Measurements from ENCODE around the gene UPK3B. TPM values are rescaled to one million over a fixed set of nuclear protein-coding genes. Genes with fewer than 3 reads are reported as not detected.
A peak's percentile ranks its signal among the peaks of the same experiment; 100 is the strongest.
"Not testable (repeated sequence)": the region's sequence is repeated elsewhere in the genome, so short reads cannot be mapped to it uniquely, and the experiment has no call there.

Gene UPK3B
- total and polyA plus RNA-seq, 10 of the 15 experiments (the other 5 are each of a cell fraction or from before 2014, with no cell fraction given), result 0.16 to 0.72 (median 0.27) TPM; not detected in 5

DNA sequence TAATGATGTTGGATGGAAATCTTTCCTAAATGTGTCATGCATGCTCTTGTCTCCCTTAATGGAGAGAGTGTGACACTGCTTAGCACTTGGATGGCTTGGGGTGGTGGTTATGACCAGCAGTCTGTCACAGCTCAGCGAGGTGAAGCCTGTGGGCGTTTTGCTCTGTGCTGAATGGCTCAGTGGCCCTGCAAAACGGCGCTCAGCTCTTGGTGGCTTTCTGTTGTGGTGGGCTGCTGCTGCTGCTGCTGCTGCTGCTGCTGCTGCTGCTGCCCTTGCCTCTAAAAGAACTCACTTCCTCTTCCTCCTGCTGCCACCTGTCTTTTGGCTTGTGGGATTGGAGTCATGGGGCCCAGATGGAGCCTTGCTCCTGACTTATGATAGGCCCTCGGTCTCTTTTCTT is 23.7 kb upstream of the UPK3B start:
- H4K20me1 ChIP-seq (ENCODE audit: control insufficient read depth, insufficient read depth); H3K36me3 ChIP-seq (ENCODE audit: control insufficient read depth in 2 of 2, insufficient read depth in 2 of 2, low read length in 1 of 2); H3K9ac ChIP-seq (ENCODE audit: control insufficient read depth, insufficient read depth, low read length); DNase-seq (ENCODE audit: low read depth, low spot score); H2AFZ ChIP-seq (ENCODE audit: control insufficient read depth, low read depth, low read length); H3K4me1 ChIP-seq (ENCODE audit: control insufficient read depth, insufficient read depth, low read length); H3K9me3 ChIP-seq (replicated peaks; ENCODE audit: control insufficient read depth, insufficient read depth, low read length); intact Hi-C loops (cut with micrococcal nuclease; ENCODE audit: unreplicated experiment); H3K4me3 ChIP-seq; SMC1A ChIA-PET (ENCODE audit: uncharacterized antibody, unreplicated experiment); in situ Hi-C loops (cut with MboI); H3K27me3 ChIP-seq (replicated peaks in 1 of 2; ENCODE audit: control insufficient read depth in 2 of 2, insufficient read depth in 2 of 2, low read length in 1 of 2); H3K27ac ChIP-seq (ENCODE audit: control insufficient read depth, insufficient read depth); H3K79me2 ChIP-seq (ENCODE audit: control insufficient read depth, insufficient read depth, low read length); H3K4me2 ChIP-seq (ENCODE audit: control insufficient read depth, insufficient read depth); BruUV-seq (replicated peaks): not testable (repeated sequence)
- ChIA-PET POLR2A (interaction anchor here (0.6 kb wide), 1 partner anchor 956 kb away, joined by 3 read pairs; no protein-coding TSS in a partner anchor), RAD21 (ENCODE audit: unreplicated experiment) (interaction anchor here (0.6 kb wide), 1 partner anchor 155 kb away, joined by 4 read pairs; no protein-coding TSS in a partner anchor), CTCF (interaction anchor here (0.7 kb wide), 1 partner anchor 127 kb away, joined by 3 read pairs; no protein-coding TSS in a partner anchor)
- ATAC-seq (peak; percentile 99), FAIRE-seq (peak; percentile 100)
- 0% methylated on average over 2 of the region's 5 CpGs for WGBS (ENCODE audit: insufficient coverage, insufficient replicate concordance, low lambda C conversion rate, missing lambda C conversion rate)
- TF ChIP-seq MTA2 (IDR thresholded peaks at IDR 0.05; ENCODE audit: low read depth) (peak; percentile 56; the same call in 1 of the 2 replicates), NR2F1 (conservative IDR thresholded peaks at IDR 0.05) (peak; percentile 43; the same call in 1 of the 2 replicates), SMARCA5 (IDR thresholded peaks at IDR 0.05) (peak; percentile 68; the same call in 1 of the 2 replicates), PKNOX1 (IDR thresholded peaks at IDR 0.05) (0 out of 2 replicates have a peak, but pooled peaks have one; percentile 57), IKZF2 (IDR thresholded peaks at IDR 0.05) (peak; percentile 69 to 77), DPF2 (IDR thresholded peaks at IDR 0.05) (0 out of 2 replicates have a peak, but pooled peaks have one; percentile 34), MLLT1 (IDR thresholded peaks at IDR 0.05) (peak; percentile 72; the same call in 1 of the 2 replicates), RAD51 (IDR thresholded peaks at IDR 0.05) (0 out of 2 replicates have a peak, but pooled peaks have one; percentile 39), IKZF1 (conservative IDR thresholded peaks at IDR 0.05) (peak; percentile 48; the same call in 1 of the 2 replicates), NBN (IDR thresholded peaks at IDR 0.05) (peak; percentile 88), ATF7 (IDR thresholded peaks at IDR 0.05; ENCODE audit: low read depth) (0 out of 2 replicates have a peak, but pooled peaks have one; percentile 28)
- TF ChIP-seq, protein P1, sequence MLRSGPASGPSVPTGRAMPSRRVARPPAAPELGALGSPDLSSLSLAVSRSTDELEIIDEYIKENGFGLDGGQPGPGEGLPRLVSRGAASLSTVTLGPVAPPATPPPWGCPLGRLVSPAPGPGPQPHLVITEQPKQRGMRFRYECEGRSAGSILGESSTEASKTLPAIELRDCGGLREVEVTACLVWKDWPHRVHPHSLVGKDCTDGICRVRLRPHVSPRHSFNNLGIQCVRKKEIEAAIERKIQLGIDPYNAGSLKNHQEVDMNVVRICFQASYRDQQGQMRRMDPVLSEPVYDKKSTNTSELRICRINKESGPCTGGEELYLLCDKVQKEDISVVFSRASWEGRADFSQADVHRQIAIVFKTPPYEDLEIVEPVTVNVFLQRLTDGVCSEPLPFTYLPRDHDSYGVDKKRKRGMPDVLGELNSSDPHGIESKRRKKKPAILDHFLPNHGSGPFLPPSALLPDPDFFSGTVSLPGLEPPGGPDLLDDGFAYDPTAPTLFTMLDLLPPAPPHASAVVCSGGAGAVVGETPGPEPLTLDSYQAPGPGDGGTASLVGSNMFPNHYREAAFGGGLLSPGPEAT (IDR thresholded peaks at IDR 0.05; ENCODE audit: low read depth), result peak; percentile 64; the same call in 1 of the 2 replicates
- TF ChIP-seq, protein P2, sequence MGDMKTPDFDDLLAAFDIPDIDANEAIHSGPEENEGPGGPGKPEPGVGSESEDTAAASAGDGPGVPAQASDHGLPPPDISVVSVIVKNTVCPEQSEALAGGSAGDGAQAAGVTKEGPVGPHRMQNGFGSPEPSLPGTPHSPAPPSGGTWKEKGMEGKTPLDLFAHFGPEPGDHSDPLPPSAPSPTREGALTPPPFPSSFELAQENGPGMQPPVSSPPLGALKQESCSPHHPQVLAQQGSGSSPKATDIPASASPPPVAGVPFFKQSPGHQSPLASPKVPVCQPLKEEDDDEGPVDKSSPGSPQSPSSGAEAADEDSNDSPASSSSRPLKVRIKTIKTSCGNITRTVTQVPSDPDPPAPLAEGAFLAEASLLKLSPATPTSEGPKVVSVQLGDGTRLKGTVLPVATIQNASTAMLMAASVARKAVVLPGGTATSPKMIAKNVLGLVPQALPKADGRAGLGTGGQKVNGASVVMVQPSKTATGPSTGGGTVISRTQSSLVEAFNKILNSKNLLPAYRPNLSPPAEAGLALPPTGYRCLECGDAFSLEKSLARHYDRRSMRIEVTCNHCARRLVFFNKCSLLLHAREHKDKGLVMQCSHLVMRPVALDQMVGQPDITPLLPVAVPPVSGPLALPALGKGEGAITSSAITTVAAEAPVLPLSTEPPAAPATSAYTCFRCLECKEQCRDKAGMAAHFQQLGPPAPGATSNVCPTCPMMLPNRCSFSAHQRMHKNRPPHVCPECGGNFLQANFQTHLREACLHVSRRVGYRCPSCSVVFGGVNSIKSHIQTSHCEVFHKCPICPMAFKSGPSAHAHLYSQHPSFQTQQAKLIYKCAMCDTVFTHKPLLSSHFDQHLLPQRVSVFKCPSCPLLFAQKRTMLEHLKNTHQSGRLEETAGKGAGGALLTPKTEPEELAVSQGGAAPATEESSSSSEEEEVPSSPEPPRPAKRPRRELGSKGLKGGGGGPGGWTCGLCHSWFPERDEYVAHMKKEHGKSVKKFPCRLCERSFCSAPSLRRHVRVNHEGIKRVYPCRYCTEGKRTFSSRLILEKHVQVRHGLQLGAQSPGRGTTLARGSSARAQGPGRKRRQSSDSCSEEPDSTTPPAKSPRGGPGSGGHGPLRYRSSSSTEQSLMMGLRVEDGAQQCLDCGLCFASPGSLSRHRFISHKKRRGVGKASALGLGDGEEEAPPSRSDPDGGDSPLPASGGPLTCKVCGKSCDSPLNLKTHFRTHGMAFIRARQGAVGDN (IDR thresholded peaks at IDR 0.05), result peak; percentile 78
- TF ChIP-seq, protein P3, sequence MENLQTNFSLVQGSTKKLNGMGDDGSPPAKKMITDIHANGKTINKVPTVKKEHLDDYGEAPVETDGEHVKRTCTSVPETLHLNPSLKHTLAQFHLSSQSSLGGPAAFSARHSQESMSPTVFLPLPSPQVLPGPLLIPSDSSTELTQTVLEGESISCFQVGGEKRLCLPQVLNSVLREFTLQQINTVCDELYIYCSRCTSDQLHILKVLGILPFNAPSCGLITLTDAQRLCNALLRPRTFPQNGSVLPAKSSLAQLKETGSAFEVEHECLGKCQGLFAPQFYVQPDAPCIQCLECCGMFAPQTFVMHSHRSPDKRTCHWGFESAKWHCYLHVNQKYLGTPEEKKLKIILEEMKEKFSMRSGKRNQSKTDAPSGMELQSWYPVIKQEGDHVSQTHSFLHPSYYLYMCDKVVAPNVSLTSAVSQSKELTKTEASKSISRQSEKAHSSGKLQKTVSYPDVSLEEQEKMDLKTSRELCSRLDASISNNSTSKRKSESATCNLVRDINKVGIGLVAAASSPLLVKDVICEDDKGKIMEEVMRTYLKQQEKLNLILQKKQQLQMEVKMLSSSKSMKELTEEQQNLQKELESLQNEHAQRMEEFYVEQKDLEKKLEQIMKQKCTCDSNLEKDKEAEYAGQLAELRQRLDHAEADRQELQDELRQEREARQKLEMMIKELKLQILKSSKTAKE (IDR thresholded peaks at IDR 0.05; ENCODE audit: low read depth, poor library complexity, severe bottlenecking), result peak; percentile 27

Data from GM12878 (cell line).